IMR-90 (cell line): ENCODE data around the gene NCAPD3. TPM values are rescaled to one million over a fixed set of nuclear protein-coding genes. Genes with fewer than 3 reads are reported as not detected.

ENCODE experiments used
- ATAC-seq: fragments of 200-7000 bp; cut with Tn5 transposase; 2 replicates; pipeline ENCODE4 v1.9.1; 2020; ENCODE audit warnings: low read depth, mild to moderate bottlenecking, moderate library complexity
- BruUV-seq: library from RNA; stranded (reverse); fragments of 400-500 nt; replicated peaks from 2 replicates; lab custom pipeline; 2021; lab: Mats Ljungman, UMichigan
- CTCF ChIA-PET: fragments of 300-600 bp; formaldehyde crosslinking; extraction: SDS; loops from one replicate; lab custom pipeline; 2021; ENCODE audit warnings: antibody characterized with exemption; lab: Yijun Ruan, JAX
- POLR2A ChIA-PET: fragments of 300-600 bp; sonication (Branson Sonifier 250); formaldehyde crosslinking; loops from one replicate; lab custom pipeline; 2022; ENCODE audit warnings: antibody characterized with exemption; ENCODE audit not compliant: unreplicated experiment; lab: Charles Lee
- DNase-seq: peaks from one replicate; pipeline ENCODE4 v3.0.0; 2013
- H2AFZ ChIP-seq: replicated peaks from 2 replicates; pipeline ENCODE3; 2013; ENCODE audit warnings: low read length, mild to moderate bottlenecking; ENCODE audit not compliant: poor library complexity
- H2AK5ac ChIP-seq: 2 replicates; pipeline ENCODE4 v1.6.1; 2013; ENCODE audit warnings: low read depth, low read length, inconsistent platforms
- H2AK9ac ChIP-seq: replicated peaks from 2 replicates; pipeline ENCODE3; 2013; ENCODE audit warnings: mild to moderate bottlenecking, low read depth, low read length, moderate library complexity; ENCODE audit not compliant: poor library complexity
- H2BK120ac ChIP-seq: 2 replicates; pipeline ENCODE4 v1.6.1; 2013; ENCODE audit warnings: low read depth, low read length, inconsistent platforms
- H2BK15ac ChIP-seq: 3 replicates; pipeline ENCODE4 v1.6.1; 2013; ENCODE audit warnings: low read depth, low read length, inconsistent platforms
- H2BK20ac ChIP-seq: 2 replicates; pipeline ENCODE4 v1.6.1; 2013; ENCODE audit warnings: low read depth, mild to moderate bottlenecking, inconsistent platforms, low read length, moderate library complexity
- H2BK5ac ChIP-seq: 2 replicates; pipeline ENCODE4 v1.6.1; 2013; ENCODE audit warnings: mild to moderate bottlenecking, low read depth, low read length, inconsistent platforms; ENCODE audit not compliant: poor library complexity, severe bottlenecking
- H3K14ac ChIP-seq: replicated peaks from 2 replicates; pipeline ENCODE4 v1.6.1; 2013; ENCODE audit warnings: low read depth, low read length, inconsistent platforms
- H3K18ac ChIP-seq: 2 replicates; pipeline ENCODE4 v1.6.1; 2013; ENCODE audit warnings: low read depth, low read length, control low read depth
- H3K23ac ChIP-seq: 2 replicates; pipeline ENCODE4 v1.6.1; 2013; ENCODE audit warnings: low read depth, low read length, inconsistent platforms
- H3K27ac ChIP-seq: 2 replicates; pipeline ENCODE4 v1.5.1; 2013; ENCODE audit warnings: mild to moderate bottlenecking, control low read depth, low read length; ENCODE audit not compliant: insufficient read depth
- H3K27me3 ChIP-seq: 2 replicates; pipeline ENCODE4 v1.6.1; 2013; ENCODE audit warnings: low read length; ENCODE audit not compliant: control insufficient read depth, insufficient read depth
- H3K36me3 ChIP-seq: 2 replicates; pipeline ENCODE4 v1.6.1; 2013; ENCODE audit warnings: low read length, mixed read lengths; ENCODE audit not compliant: control insufficient read depth, insufficient read depth
- H3K4ac ChIP-seq: 2 replicates; pipeline ENCODE4 v1.6.1; 2013; ENCODE audit warnings: low read depth, low read length, inconsistent platforms
- H3K4me1 ChIP-seq: 2 replicates; pipeline ENCODE4 v1.6.1; 2013; ENCODE audit warnings: low read length, mixed read lengths; ENCODE audit not compliant: control insufficient read depth, insufficient read depth
- H3K4me2 ChIP-seq: 2 replicates; pipeline ENCODE4 v1.6.1; 2013; ENCODE audit warnings: low read depth, mild to moderate bottlenecking, control low read depth, low read length, moderate library complexity
- H3K4me3 ChIP-seq: 2 replicates; pipeline ENCODE4 v1.5.1; 2013; ENCODE audit warnings: low read depth, mild to moderate bottlenecking, control low read depth, low read length, moderate library complexity; ENCODE audit not compliant: insufficient read depth
- H3K56ac ChIP-seq: 2 replicates; pipeline ENCODE4 v1.6.1; 2013; ENCODE audit warnings: low read length, inconsistent platforms; ENCODE audit not compliant: insufficient read depth; ENCODE audit errors: extremely low read depth
- H3K79me1 ChIP-seq, 2 experiments: 2 replicates each; pipeline ENCODE4 v1.6.1; 2013; ENCODE audit warnings: low read length in 2 of 2, inconsistent platforms in 1 of 2, low read depth in 1 of 2
- H3K9ac ChIP-seq: 2 replicates; pipeline ENCODE4 v1.6.1; 2013; ENCODE audit warnings: low read depth, low read length, control low read depth
- H3K9me1 ChIP-seq: 2 replicates; pipeline ENCODE4 v1.6.1; 2013; ENCODE audit warnings: low read length, inconsistent platforms; ENCODE audit not compliant: insufficient read depth
- H3K9me3 ChIP-seq: 2 replicates; pipeline ENCODE4 v1.6.1; 2013; ENCODE audit warnings: low read length; ENCODE audit not compliant: control insufficient read depth, insufficient read depth
- H4K20me1 ChIP-seq: 2 replicates; pipeline ENCODE4 v1.6.1; 2013; ENCODE audit warnings: low read length, inconsistent platforms; ENCODE audit not compliant: insufficient read depth
- H4K5ac ChIP-seq: 2 replicates; pipeline ENCODE4 v1.6.1; 2013; ENCODE audit warnings: mild to moderate bottlenecking, low read depth, low read length, control low read depth
- H4K8ac ChIP-seq, 2 experiments: 2 replicates each; pipeline ENCODE4 v1.6.1; 2013; ENCODE audit warnings: low read depth in 2 of 2, low read length in 2 of 2, control low read depth in 1 of 2, inconsistent platforms in 1 of 2
- H4K91ac ChIP-seq: 2 replicates; pipeline ENCODE4 v1.6.1; 2013; ENCODE audit warnings: low read depth, low read length, inconsistent platforms; ENCODE audit not compliant: insufficient read depth
- CEBPB ChIP-seq: IDR thresholded peaks from 2 replicates; pipeline ENCODE4 v1.6.1; 2012; ENCODE audit warnings: low read depth, low read length, improper control_type of control experiment
- CHD1 ChIP-seq: IDR thresholded peaks from 2 replicates; pipeline ENCODE4 v1.6.1; 2012; ENCODE audit warnings: low read depth, low read length, improper control_type of control experiment
- FOS ChIP-seq: fragments of 150-350 bp; IDR thresholded peaks from 2 replicates; pipeline ENCODE4 v1.6.1; 2016; ENCODE audit warnings: low read depth, low read length
- MAZ ChIP-seq: IDR thresholded peaks from 2 replicates; pipeline ENCODE4 v1.6.1; 2012; ENCODE audit warnings: low read depth, mild to moderate bottlenecking, low read length, improper control_type of control experiment, moderate library complexity, borderline replicate concordance
- MXI1 ChIP-seq: IDR thresholded peaks from 2 replicates; pipeline ENCODE4 v1.6.1; 2012; ENCODE audit warnings: low read depth, mild to moderate bottlenecking, low read length, moderate library complexity, borderline replicate concordance
- NFE2L2 ChIP-seq: fragments of 150-350 bp; IDR thresholded peaks from 2 replicates; pipeline ENCODE4 v1.6.1; 2016; ENCODE audit warnings: low read depth, mild to moderate bottlenecking, low read length
- POLR2A ChIP-seq: IDR thresholded peaks from 2 replicates; pipeline ENCODE4 v1.6.1; 2012; ENCODE audit warnings: mild to moderate bottlenecking, low read depth, low read length
- RCOR1 ChIP-seq: IDR thresholded peaks from 2 replicates; pipeline ENCODE4 v1.6.1; 2012; ENCODE audit warnings: mild to moderate bottlenecking, low read length, improper control_type of control experiment; ENCODE audit not compliant: insufficient replicate concordance
- RFX5 ChIP-seq: IDR thresholded peaks from 2 replicates; pipeline ENCODE4 v1.8.0; 2012; ENCODE audit warnings: low read depth, mild to moderate bottlenecking, low read length, moderate library complexity
- WGBS, 2 experiments: methylation state at CpG; one replicate each; pipeline versions ENCODE4 v1.1.5 to v1.1.7; 2013; ENCODE audit warnings: missing lambda C conversion rate in 2 of 2; ENCODE audit not compliant: insufficient read length in 1 of 2; ENCODE audit errors: extremely low coverage in 2 of 2; 5-methylcytosine and 5-hydroxymethylcytosine counted together
- dilution Hi-C: fragments of 300-500 bp; cut with HindIII; formaldehyde crosslinking; loops from one replicate; pipeline ENCODE4 v1.14.3; 2018; ENCODE audit warnings: low sequenced_read_pairs; ENCODE audit not compliant: unreplicated experiment
- in situ Hi-C: fragments of 300-500 bp; cut with MboI; formaldehyde crosslinking; loops from 3 replicates; pipeline ENCODE4 v1.14.3; 2019; ENCODE audit warnings: low sequenced_read_pairs, inconsistent platforms, mixed read lengths
- intact Hi-C: fragments of 100-400 bp; cut with micrococcal nuclease; formaldehyde crosslinking; loops from 2 replicates; pipeline ENCODE4 v1.10.0; 2022
- polyA plus RNA-seq, 3 experiments: library from polyadenylated mRNA; depleted of rRNA; stranded (reverse); fragments of >200 nt; gene quantifications; 2 replicates each; pipeline ENCODE4 v1.2.3, GENCODE V29; 2012; ENCODE audit warnings: low replicate concordance in 1 of 3
- total RNA-seq: library from RNA; depleted of rRNA; stranded (reverse); fragments of >200 nt; gene quantifications from 2 replicates; pipeline ENCODE4 v1.2.3, GENCODE V29; 2012
- TF ChIP-seq, protein P1 (sequence below): fragments of 150-350 bp; IDR thresholded peaks from 2 replicates; pipeline ENCODE4 v1.6.1; 2016; ENCODE audit warnings: low read depth, mild to moderate bottlenecking, low read length, moderate library complexity, borderline replicate concordance

NCAPD3 gene
- total and polyA plus RNA-seq, 2 of the 4 experiments (the other 2 are of a cell fraction) = 18.0 to 19.2 TPM

DNA sequence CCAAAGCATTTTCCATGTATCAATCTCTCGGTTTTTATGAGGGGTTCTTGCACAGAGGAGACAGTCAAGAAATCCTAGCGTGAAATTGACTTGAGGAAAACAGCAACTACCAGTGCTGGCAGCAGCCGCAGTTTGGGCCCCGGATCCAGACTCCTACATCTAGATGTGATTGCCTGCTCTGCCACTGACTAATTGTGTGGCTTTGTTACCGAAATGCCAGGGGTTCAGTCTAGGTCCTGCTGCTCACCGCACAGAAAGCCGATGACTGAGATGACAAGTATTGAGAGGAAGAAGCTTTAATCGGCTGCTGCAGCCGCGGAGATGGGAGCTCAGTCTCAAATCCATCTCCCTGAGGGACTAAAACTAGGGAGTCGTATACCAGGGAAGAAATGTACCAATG is 44.2 kb upstream of the NCAPD3 start:
- DNase-seq (no peak), ATAC-seq (no peak)
- H4K91ac ChIP-seq = no peak overlapping the region
- no peak overlapping the region for H3K4ac ChIP-seq
- H3K4me3 ChIP-seq = no peak overlapping the region
- in situ Hi-C loops = no loop called here
- H3K23ac ChIP-seq = no peak overlapping the region
- H3K36me3 ChIP-seq = peaks cover 7% of the 10 kb centered on the region
- no peak overlapping the region for H3K4me2 ChIP-seq
- POLR2A ChIA-PET = no interaction called here
- H2BK15ac ChIP-seq = no peak overlapping the region
- no peak overlapping the region for H2AK5ac ChIP-seq
- no peak overlapping the region for H3K9ac ChIP-seq
- no peak overlapping the region for H3K56ac ChIP-seq
- no peak overlapping the region for H2BK5ac ChIP-seq
- H2BK120ac ChIP-seq = no peak overlapping the region
- H2AFZ ChIP-seq = no peak overlapping the region
- H2AK9ac ChIP-seq = no peak overlapping the region
- H3K14ac ChIP-seq = no peak overlapping the region
- H3K9me1 ChIP-seq = no peaks in the 10 kb centered on the region
- no CpG with 5 or more reads among the region's 11 CpGs for WGBS, 2 experiments
- no TSS peak for BruUV-seq
- no peak overlapping the region for H3K27ac ChIP-seq
- intact Hi-C loops = no loop called here
- peaks cover 4% of the 10 kb centered on the region for H3K4me1 ChIP-seq
- H2BK20ac ChIP-seq = no peak overlapping the region
- H4K8ac ChIP-seq = no peak overlapping the region
- H3K27me3 ChIP-seq = peaks cover 19% of the 10 kb centered on the region
- H3K79me1 ChIP-seq = no peaks in the 10 kb centered on the region
- CTCF ChIA-PET = no interaction called here
- no peak for TF ChIP-seq CEBPB
- TF ChIP-seq NFE2L2 = no peak
- TF ChIP-seq, protein P1, sequence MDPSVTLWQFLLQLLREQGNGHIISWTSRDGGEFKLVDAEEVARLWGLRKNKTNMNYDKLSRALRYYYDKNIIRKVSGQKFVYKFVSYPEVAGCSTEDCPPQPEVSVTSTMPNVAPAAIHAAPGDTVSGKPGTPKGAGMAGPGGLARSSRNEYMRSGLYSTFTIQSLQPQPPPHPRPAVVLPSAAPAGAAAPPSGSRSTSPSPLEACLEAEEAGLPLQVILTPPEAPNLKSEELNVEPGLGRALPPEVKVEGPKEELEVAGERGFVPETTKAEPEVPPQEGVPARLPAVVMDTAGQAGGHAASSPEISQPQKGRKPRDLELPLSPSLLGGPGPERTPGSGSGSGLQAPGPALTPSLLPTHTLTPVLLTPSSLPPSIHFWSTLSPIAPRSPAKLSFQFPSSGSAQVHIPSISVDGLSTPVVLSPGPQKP = no peak
- TF ChIP-seq POLR2A = no peak
- TF ChIP-seq RFX5 = no peak
- TF ChIP-seq FOS = no peak
- TF ChIP-seq MAZ = no peak
- TF ChIP-seq CHD1 = no peak
- TF ChIP-seq RCOR1 = no peak
- TF ChIP-seq MXI1 = no peak
- H3K9me3 ChIP-seq = no peaks in the 10 kb centered on the region
- no peaks in the 10 kb centered on the region; the same call in 1 of the 2 replicates for H4K20me1 ChIP-seq
- no peak overlapping the region for H4K5ac ChIP-seq
- dilution Hi-C loops = no loop called here
- H3K18ac ChIP-seq = no peak overlapping the region
